C4-2B (cell line): ENCODE results near the gene TPP1.

Experiments used
- H3K27ac ChIP-seq: fragments of 450-650 bp; 2 replicates; pipeline ENCODE4 v1.5.1; 2017
- CTCF ChIP-seq: fragments of 450-650 bp; conservative IDR thresholded peaks from 2 replicates; pipeline ENCODE4 v1.5.1; 2017; ENCODE audit warnings: mild to moderate bottlenecking
- ZFX ChIP-seq: fragments of 450-650 bp; IDR thresholded peaks from 2 replicates; pipeline ENCODE4 v1.6.1; 2017

The TPP1 gene

GRCh38 chr11:6631361-6631890 is 12.2 kb upstream of the TPP1 start:
- TF ChIP-seq CTCF = no peak
- TF ChIP-seq ZFX = no peak
- H3K27ac ChIP-seq = no peak overlapping the region

GRCh38 chr11:6630632-6631291 is 11.5 kb upstream of the TPP1 start:
- peak overlapping the region; percentile 46 for H3K27ac ChIP-seq
- TF ChIP-seq ZFX (no peak), CTCF (no peak)

- TF ChIP-seq CTCF (no peak), ZFX (peak; percentile 42; the same call in 1 of the 2 replicates)
- peak overlapping the region; percentile 46 for H3K27ac ChIP-seq
Measured at GRCh38 chr11:6629892-6630631, 10.8 kb upstream of the TPP1 start.

GRCh38 chr11:6629573-6629891 is 10.3 kb upstream of the TPP1 start:
- H3K27ac ChIP-seq = peak overlapping the region; percentile 46
- TF ChIP-seq CTCF = no peak
- TF ChIP-seq ZFX = no peak

GRCh38 chr11:6628526-6628925 is 9.3 kb upstream of the TPP1 start:
- H3K27ac ChIP-seq = no peak overlapping the region

GRCh38 chr11:6627762-6628241 is 8.6 kb upstream of the TPP1 start:
- H3K27ac ChIP-seq = no peak overlapping the region
- TF ChIP-seq CTCF = no peak
- TF ChIP-seq ZFX = no peak

More at GRCh38 chr11:6628526-6628925, 9.3 kb upstream of the TPP1 start:
- TF ChIP-seq CTCF = no peak
- no peak for TF ChIP-seq ZFX
